Suprapubic skin (tissue), 4 donors: Measurements from ENCODE around the gene ZNF8. TPM values are rescaled to one million over a fixed set of nuclear protein-coding genes. Genes with fewer than 3 reads are reported as not detected.
A peak's percentile ranks its signal among the peaks of the same experiment; 100 is the strongest.

ENCODE experiments used
- DNase-seq, 2 donors: peaks; one replicate each; pipeline ENCODE4 v3.0.0-alpha.2; 2019; ENCODE audit warnings: low spot score in 2 of 2
- H3K27ac ChIP-seq: fragments of 200-600 bp; sonication (generic); one replicate; pipeline ENCODE4 v1.5.1; 2019
- H3K27me3 ChIP-seq: fragments of 200-600 bp; sonication (generic); one replicate; pipeline ENCODE4 v1.5.1; 2019
- H3K36me3 ChIP-seq: fragments of 200-600 bp; sonication (generic); one replicate; pipeline ENCODE4 v1.5.1; 2019
- H3K4me1 ChIP-seq: fragments of 200-600 bp; sonication (generic); one replicate; pipeline ENCODE4 v1.5.1; 2019
- H3K4me3 ChIP-seq: fragments of 200-600 bp; sonication (generic); one replicate; pipeline ENCODE4 v1.5.1; 2019; ENCODE audit warnings: mild to moderate bottlenecking
- H3K9me3 ChIP-seq: fragments of 200-600 bp; sonication (generic); one replicate; pipeline ENCODE4 v1.5.1; 2019
- CTCF ChIP-seq, 2 donors: fragments of 200-600 bp in 1 of 2; fragments of 450-650 bp in 1 of 2; sonication (generic) in 1 of 2; IDR thresholded peaks; one replicate each; pipeline ENCODE4 v1.5.1; 2016 to 2019; ENCODE audit warnings: antibody characterized with exemption in 2 of 2, mild to moderate bottlenecking in 1 of 2, moderate library complexity in 1 of 2
- EP300 ChIP-seq: sonication (generic); formaldehyde crosslinking; IDR thresholded peaks from one replicate; pipeline ENCODE4 v1.6.1; 2017; ENCODE audit warnings: antibody characterized with exemption
- POLR2A ChIP-seq, 2 donors: fragments of 450-650 bp; IDR thresholded peaks; one replicate each; pipeline ENCODE4 v1.6.1; 2017; ENCODE audit warnings: antibody characterized with exemption in 2 of 2, mild to moderate bottlenecking in 2 of 2, moderate library complexity in 2 of 2
- POLR2AphosphoS5 ChIP-seq, 3 donors: sonication (generic); formaldehyde crosslinking; IDR thresholded peaks; one replicate each; pipeline ENCODE4 v1.6.1; 2017; ENCODE audit warnings: antibody characterized with exemption in 3 of 3
- WGBS: methylation state at CpG from one replicate; pipeline ENCODE4 v1.1.5; 2018; 5-methylcytosine and 5-hydroxymethylcytosine counted together
- total RNA-seq, 4 donors: library from RNA; depleted of rRNA; stranded (reverse); fragments of >200 nt; gene quantifications; one replicate each; pipeline ENCODE4 v1.1.0, GENCODE V29; 2016

The ZNF8 gene
- total RNA-seq, 4 donors from 2014 or later, result 8.3 to 15.6 (median 8.7) TPM

GRCh38 chr19:58294743-58295374, 16.1 kb downstream of the ZNF8 start:
- Histone ChIP-seq H3K9me3 (peaks cover 15% of the 10 kb centered on the region), H3K4me3 (no peak overlapping the region), H3K27me3 (no peaks in the 10 kb centered on the region), H3K36me3 (peaks cover 67% of the 10 kb centered on the region), H3K4me1 (no peaks in the 10 kb centered on the region), H3K27ac (no peak overlapping the region)
- no peak for DNase-seq
- WGBS, result 96% methylated on average over 19 of the region's 22 CpGs
- TF ChIP-seq POLR2AphosphoS5 (IDR thresholded peaks at IDR 0.05) (no peak), CTCF (IDR thresholded peaks at IDR 0.05) (no peak), POLR2A (IDR thresholded peaks at IDR 0.05) (no peak), EP300 (no peak)

GRCh38 chr19:58296104-58296503, 17.3 kb downstream of the ZNF8 start:
- DNase-seq, result no peak
- H3K4me1 ChIP-seq, result no peaks in the 10 kb centered on the region
- H3K4me3 ChIP-seq, result no peak overlapping the region
- no peaks in the 10 kb centered on the region for H3K27me3 ChIP-seq
- TF ChIP-seq POLR2A (IDR thresholded peaks at IDR 0.05) (no peak), EP300 (no peak), POLR2AphosphoS5 (IDR thresholded peaks at IDR 0.05) (no peak), CTCF (IDR thresholded peaks at IDR 0.05) (no peak)
- H3K36me3 ChIP-seq, result peaks cover 68% of the 10 kb centered on the region
- WGBS, result 83% methylated on average over 7 of the region's 7 CpGs
- H3K9me3 ChIP-seq, result peaks cover 15% of the 10 kb centered on the region
- no peak overlapping the region for H3K27ac ChIP-seq

GRCh38 chr19:58300620-58301019, 21.9 kb downstream of the ZNF8 start:
- Histone ChIP-seq H3K4me1 (peaks cover 1% of the 10 kb centered on the region), H3K27ac (no peak overlapping the region), H3K9me3 (no peaks in the 10 kb centered on the region), H3K36me3 (peaks cover 31% of the 10 kb centered on the region), H3K27me3 (no peaks in the 10 kb centered on the region), H3K4me3 (no peak overlapping the region)
- DNase-seq, result no peak
- no peak for TF ChIP-seq POLR2A (IDR thresholded peaks at IDR 0.05)
- TF ChIP-seq EP300, result no peak
- no peak for TF ChIP-seq CTCF (IDR thresholded peaks at IDR 0.05)
- no peak for TF ChIP-seq POLR2AphosphoS5 (IDR thresholded peaks at IDR 0.05)
- WGBS, result 95% methylated on average over 7 of the region's 7 CpGs

GRCh38 chr19:58304255-58304654, 25.5 kb downstream of the ZNF8 start:
- H3K4me3 ChIP-seq, result no peak overlapping the region
- 85% methylated on average over 7 of the region's 7 CpGs for WGBS
- no peak overlapping the region for H3K27ac ChIP-seq

GRCh38 chr19:58304748-58305064, 26.0 kb downstream of the ZNF8 start:
- peak overlapping the region; percentile 55 for H3K27ac ChIP-seq
- no peaks in the 10 kb centered on the region for H3K27me3 ChIP-seq
- no peak for DNase-seq
- H3K36me3 ChIP-seq, result peaks cover 41% of the 10 kb centered on the region
- 14% methylated on average over 7 of the region's 7 CpGs for WGBS
- TF ChIP-seq CTCF (IDR thresholded peaks at IDR 0.05) (no peak), POLR2AphosphoS5 (IDR thresholded peaks at IDR 0.05) (no peak), EP300 (no peak), POLR2A (IDR thresholded peaks at IDR 0.05) (no peak)
- H3K9me3 ChIP-seq, result no peaks in the 10 kb centered on the region
- H3K4me1 ChIP-seq, result peaks cover 20% of the 10 kb centered on the region
- peak overlapping the region; percentile 86 for H3K4me3 ChIP-seq

More at GRCh38 chr19:58304255-58304654, 25.5 kb downstream of the ZNF8 start:
- no peak for DNase-seq
- H3K9me3 ChIP-seq, result no peaks in the 10 kb centered on the region
- peaks cover 43% of the 10 kb centered on the region for H3K36me3 ChIP-seq
- no peaks in the 10 kb centered on the region for H3K27me3 ChIP-seq
- H3K4me1 ChIP-seq, result peaks cover 20% of the 10 kb centered on the region
- TF ChIP-seq EP300 (no peak), POLR2A (IDR thresholded peaks at IDR 0.05) (no peak), POLR2AphosphoS5 (IDR thresholded peaks at IDR 0.05) (no peak), CTCF (IDR thresholded peaks at IDR 0.05) (no peak)
